Measurements from ENCODE around the gene FAM53A.

GRCh38 chr4:1612278-1613098 is 71.6 kb downstream of the FAM53A start:
- TF ChIP-seq POLR2A (IDR thresholded peaks at IDR 0.05; ENCODE audit: low read length) (no peak), GATA1 (IDR thresholded peaks at IDR 0.05; ENCODE audit: low read depth, low read length) (no peak)

Measured in erythroblast (primary cell).